ENCODE data around the gene SHKBP1. TPM values are rescaled to one million over a fixed set of nuclear protein-coding genes. Genes with fewer than 3 reads are reported as not detected.

The SHKBP1 gene
- total RNA-seq, 1 donor from 2014 or later, result 51.6 TPM

DNA sequence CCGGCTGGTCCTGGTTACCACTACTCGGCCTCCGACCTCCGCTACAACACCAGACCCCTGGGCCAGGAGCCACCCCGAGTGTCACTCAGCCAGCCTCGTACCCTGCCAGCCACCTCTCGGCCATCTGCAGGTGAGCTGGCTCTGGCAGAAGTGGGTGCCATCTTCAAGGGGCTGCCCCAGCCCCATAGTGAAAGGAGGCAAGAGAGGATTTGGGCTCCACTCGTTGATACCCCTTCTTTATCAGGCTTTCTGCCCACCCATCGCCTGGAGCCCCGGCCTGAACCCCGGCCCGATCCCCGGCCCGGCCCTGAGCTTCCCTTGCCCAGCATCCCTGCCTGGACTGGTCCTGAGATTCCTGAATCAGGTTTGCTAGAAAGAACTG, 31.6 kb downstream of the SHKBP1 start:
- Histone ChIP-seq H3K27me3 (no peaks in the 10 kb centered on the region), H3K36me3 (no peaks in the 10 kb centered on the region), H3K4me3 (no peak overlapping the region), H3K9me3 (no peaks in the 10 kb centered on the region), H3K27ac (peak overlapping the region; percentile 97), H3K4me1 (peaks cover 76% of the 10 kb centered on the region)
- no peak for DNase-seq (ENCODE audit: extremely low spot score in 2 of 2)
- intact Hi-C loops (cut with DNase I), result loop anchor here (10.0 kb wide), 1 partner anchor 173 kb away; no protein-coding TSS in a partner anchor
- TF ChIP-seq, protein P1, sequence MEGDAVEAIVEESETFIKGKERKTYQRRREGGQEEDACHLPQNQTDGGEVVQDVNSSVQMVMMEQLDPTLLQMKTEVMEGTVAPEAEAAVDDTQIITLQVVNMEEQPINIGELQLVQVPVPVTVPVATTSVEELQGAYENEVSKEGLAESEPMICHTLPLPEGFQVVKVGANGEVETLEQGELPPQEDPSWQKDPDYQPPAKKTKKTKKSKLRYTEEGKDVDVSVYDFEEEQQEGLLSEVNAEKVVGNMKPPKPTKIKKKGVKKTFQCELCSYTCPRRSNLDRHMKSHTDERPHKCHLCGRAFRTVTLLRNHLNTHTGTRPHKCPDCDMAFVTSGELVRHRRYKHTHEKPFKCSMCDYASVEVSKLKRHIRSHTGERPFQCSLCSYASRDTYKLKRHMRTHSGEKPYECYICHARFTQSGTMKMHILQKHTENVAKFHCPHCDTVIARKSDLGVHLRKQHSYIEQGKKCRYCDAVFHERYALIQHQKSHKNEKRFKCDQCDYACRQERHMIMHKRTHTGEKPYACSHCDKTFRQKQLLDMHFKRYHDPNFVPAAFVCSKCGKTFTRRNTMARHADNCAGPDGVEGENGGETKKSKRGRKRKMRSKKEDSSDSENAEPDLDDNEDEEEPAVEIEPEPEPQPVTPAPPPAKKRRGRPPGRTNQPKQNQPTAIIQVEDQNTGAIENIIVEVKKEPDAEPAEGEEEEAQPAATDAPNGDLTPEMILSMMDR (IDR thresholded peaks at IDR 0.05), result no peak
- no peak for TF ChIP-seq POLR2AphosphoS5 (IDR thresholded peaks at IDR 0.05; ENCODE audit: insufficient read depth in 1 of 2, low read depth in 1 of 2)
- TF ChIP-seq POLR2A (IDR thresholded peaks at IDR 0.05), result no peak

DNA sequence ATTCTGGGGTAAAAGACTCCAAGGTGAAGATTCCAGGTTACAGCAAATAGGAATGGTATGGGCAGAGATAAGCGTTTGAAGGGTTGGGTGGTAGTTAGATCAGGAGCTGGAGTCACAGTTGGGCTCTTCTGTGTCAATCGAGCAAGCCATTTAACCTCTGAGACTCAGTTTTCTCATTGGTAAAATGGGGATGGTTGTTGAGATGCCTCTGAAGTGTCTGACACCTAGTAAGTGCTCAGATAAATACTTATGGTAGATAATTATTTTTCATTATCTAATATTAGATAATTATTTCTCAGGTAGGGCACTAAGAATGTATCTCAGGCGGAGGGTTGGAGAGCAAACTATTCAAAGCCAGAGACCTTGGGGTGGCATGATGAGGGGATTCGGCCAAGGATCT, 32.3 kb downstream of the SHKBP1 start:
- no peaks in the 10 kb centered on the region for H3K9me3 ChIP-seq
- H3K27ac ChIP-seq, result peak overlapping the region; percentile 88
- TF ChIP-seq POLR2AphosphoS5 (IDR thresholded peaks at IDR 0.05; ENCODE audit: insufficient read depth in 1 of 2, low read depth in 1 of 2) (no peak), POLR2A (IDR thresholded peaks at IDR 0.05) (no peak)
- TF ChIP-seq, protein P1 (IDR thresholded peaks at IDR 0.05), result no peak
- no peak for DNase-seq (ENCODE audit: extremely low spot score in 2 of 2)
- no peaks in the 10 kb centered on the region for H3K36me3 ChIP-seq
- H3K27me3 ChIP-seq, result no peaks in the 10 kb centered on the region
- peaks cover 81% of the 10 kb centered on the region for H3K4me1 ChIP-seq
- H3K4me3 ChIP-seq, result peak overlapping the region; percentile 39 to 48
- intact Hi-C loops (cut with DNase I), result loop anchor here (10.0 kb wide), 1 partner anchor 174 kb away; no protein-coding TSS in a partner anchor

DNA sequence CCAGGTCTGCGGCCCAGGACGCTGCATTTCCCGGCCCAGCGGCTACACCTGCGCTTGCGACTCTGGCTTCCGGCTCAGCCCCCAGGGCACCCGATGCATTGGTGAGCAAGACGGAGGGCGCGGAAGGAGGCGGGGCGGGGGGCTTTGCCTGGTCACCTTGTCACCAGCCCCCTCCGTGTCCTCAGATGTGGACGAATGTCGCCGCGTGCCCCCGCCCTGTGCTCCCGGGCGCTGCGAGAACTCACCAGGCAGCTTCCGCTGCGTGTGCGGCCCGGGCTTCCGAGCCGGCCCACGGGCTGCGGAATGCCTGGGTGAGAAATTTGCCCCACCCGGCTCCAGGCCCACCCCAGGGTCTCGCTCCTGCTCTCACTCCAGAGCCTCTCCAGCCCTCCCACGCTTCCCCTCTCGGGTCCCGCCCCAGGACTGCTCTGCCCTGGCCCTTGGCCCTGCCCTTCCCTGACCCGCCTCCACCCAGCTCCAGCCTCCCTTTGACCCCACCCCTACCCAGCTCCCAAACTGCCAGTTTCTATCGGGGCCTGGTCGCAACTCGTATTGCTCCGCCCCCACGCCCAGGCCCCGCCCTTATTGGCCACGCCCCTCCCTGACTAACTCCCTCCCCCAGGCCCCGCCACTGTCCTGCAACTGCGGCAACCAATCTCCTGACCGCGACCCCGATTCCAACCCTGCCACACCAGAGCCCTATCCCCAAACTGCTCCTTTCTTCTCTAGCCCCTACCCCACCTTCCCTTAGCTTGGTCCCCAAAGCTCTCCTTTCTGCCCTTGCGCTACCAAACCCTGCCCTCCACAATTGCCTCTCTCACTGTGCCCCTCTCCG, 33.1 kb downstream of the SHKBP1 start:
- Histone ChIP-seq H3K4me3 (peak overlapping the region; percentile 39 to 48), H3K27me3 (no peaks in the 10 kb centered on the region), H3K9me3 (no peaks in the 10 kb centered on the region), H3K36me3 (no peaks in the 10 kb centered on the region), H3K27ac (peak overlapping the region; percentile 88), H3K4me1 (peaks cover 82% of the 10 kb centered on the region)
- peak in 1 of 2 donors; percentile 95 for DNase-seq (ENCODE audit: extremely low spot score in 2 of 2)
- TF ChIP-seq, protein P1 (IDR thresholded peaks at IDR 0.05), result no peak
- TF ChIP-seq POLR2A (IDR thresholded peaks at IDR 0.05), result peak in 1 of 2 donors; percentile 11
- TF ChIP-seq POLR2AphosphoS5 (IDR thresholded peaks at IDR 0.05; ENCODE audit: insufficient read depth in 1 of 2, low read depth in 1 of 2), result peak in 1 of 2 donors; percentile 78
- intact Hi-C loops (cut with DNase I), result loop anchor here (10.0 kb wide), 1 partner anchor 175 kb away; no protein-coding TSS in a partner anchor

DNA sequence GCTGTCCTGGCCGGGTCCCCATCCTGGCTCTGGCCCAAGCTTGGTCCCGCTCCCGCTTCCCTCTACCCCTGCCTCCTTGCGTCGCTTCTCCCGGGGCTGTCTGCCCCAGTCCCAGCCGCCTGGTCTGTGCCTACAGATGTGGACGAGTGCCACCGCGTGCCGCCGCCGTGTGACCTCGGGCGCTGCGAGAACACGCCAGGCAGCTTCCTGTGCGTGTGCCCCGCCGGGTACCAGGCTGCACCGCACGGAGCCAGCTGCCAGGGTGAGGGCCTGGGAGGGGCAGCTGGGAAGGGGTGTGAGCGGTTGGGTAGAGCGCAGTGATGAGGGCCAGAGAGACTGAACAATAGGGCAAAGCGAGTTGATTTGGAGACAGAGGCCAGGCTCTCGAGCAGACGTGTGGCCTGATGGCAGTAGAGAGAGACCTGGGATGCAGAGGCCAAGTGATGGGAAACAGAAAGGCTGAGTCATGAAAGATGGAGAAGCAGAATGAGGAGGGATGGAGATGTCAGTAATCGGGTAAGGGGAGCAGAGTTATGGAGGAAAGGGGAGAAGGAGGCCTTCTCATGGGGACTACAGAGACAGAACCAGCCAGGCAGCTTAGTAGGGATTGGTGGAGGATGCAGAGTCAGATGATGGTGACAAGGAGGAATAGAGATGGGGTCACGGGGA, 33.9 kb downstream of the SHKBP1 start:
- H3K4me1 ChIP-seq, result peaks cover 82% of the 10 kb centered on the region

More for the DNA sequence above, 33.9 kb downstream of the SHKBP1 start:
- Histone ChIP-seq H3K27me3 (no peaks in the 10 kb centered on the region), H3K36me3 (no peaks in the 10 kb centered on the region), H3K4me3 (peak overlapping the region; percentile 30 to 48), H3K27ac (peak overlapping the region; percentile 88), H3K9me3 (no peaks in the 10 kb centered on the region)
- DNase-seq (ENCODE audit: extremely low spot score in 2 of 2), result no peak
- intact Hi-C loops (cut with DNase I), result no loop called here
- peak in 1 of 2 donors; percentile 15 for TF ChIP-seq POLR2AphosphoS5 (IDR thresholded peaks at IDR 0.05; ENCODE audit: insufficient read depth in 1 of 2, low read depth in 1 of 2)
- TF ChIP-seq, protein P1 (IDR thresholded peaks at IDR 0.05), result no peak
